HCT116 (cell line): ENCODE results near the gene ARFGAP1. TPM values are rescaled to one million over a fixed set of nuclear protein-coding genes. Genes with fewer than 3 reads are reported as not detected.

Experiments used
- ATAC-seq: fragments of 200-7000 bp; cut with Tn5 transposase; 2 replicates; pipeline ENCODE4 v1.9.1; 2020; ENCODE audit warnings: mild to moderate bottlenecking, moderate library complexity
- BruUV-seq: library from RNA; stranded (reverse); fragments of 400-500 nt; replicated peaks from 2 replicates; lab custom pipeline; 2021; lab: Mats Ljungman, UMichigan
- CTCF ChIA-PET: fragments of 300-600 bp; sonication (Branson Sonifier 250); formaldehyde crosslinking; loops from one replicate; lab custom pipeline; 2021; ENCODE audit warnings: antibody characterized with exemption; lab: Charles Lee
- POLR2A ChIA-PET: fragments of 300-600, 350-600 bp; sonication (Branson Sonifier 250); formaldehyde crosslinking; loops from one replicate; lab custom pipeline; 2021; ENCODE audit warnings: antibody characterized with exemption; lab: Charles Lee
- RAD21 ChIA-PET, 2 experiments: fragments of 300-600 bp; sonication (Branson Sonifier 250); formaldehyde crosslinking; loops; one replicate each; lab custom pipeline; 2023; ENCODE audit warnings: low total read pairs in 2 of 2; ENCODE audit not compliant: uncharacterized antibody in 2 of 2, unreplicated experiment in 2 of 2, low non-redundant PET in 1 of 2; lab: Charles Lee
- DNase-seq: peaks from one replicate; pipeline ENCODE4 v3.0.0-alpha.2; 2010; ENCODE audit warnings: low read depth, low spot score
- H2AFZ ChIP-seq: fragments of 200-600 bp; shearing (Covaris generic), sonication (generic); 2 replicates; pipeline ENCODE4 v1.6.1; 2017; ENCODE audit warnings: low read depth, mixed run types, mixed read lengths, antibody characterized with exemption, low read length; ENCODE audit not compliant: poor library complexity, severe bottlenecking
- H3K27ac ChIP-seq: 2 replicates; pipeline ENCODE4 v1.5.1; 2012; ENCODE audit warnings: low read depth, low read length
- H3K27me3 ChIP-seq: fragments of 200-600 bp; sonication (generic); 2 replicates; pipeline ENCODE4 v1.6.1; 2016; ENCODE audit warnings: mixed run types, low read length, mixed read lengths; ENCODE audit not compliant: insufficient read depth
- H3K36me3 ChIP-seq, 2 experiments: fragments of 200-500 bp in 1 of 2; fragments of 200-600 bp in 1 of 2; sonication (Bioruptor generic) in 1 of 2; sonication (generic) in 1 of 2; 2 replicates each; pipeline versions ENCODE4 v1.5.1 to v1.6.1; 2014 to 2016; ENCODE audit warnings: low read length in 2 of 2, inconsistent platforms in 1 of 2, mixed read lengths in 1 of 2, mixed run types in 1 of 2; ENCODE audit not compliant: insufficient read depth in 2 of 2, control insufficient read depth in 1 of 2
- H3K4me1 ChIP-seq, 2 experiments: fragments of 200-600 bp in 1 of 2; sonication (generic) in 1 of 2; 2 replicates each; pipeline versions ENCODE4 v1.5.1 to v1.6.1; 2012 to 2017; ENCODE audit warnings: low read length in 2 of 2, inconsistent platforms in 1 of 2, mild to moderate bottlenecking in 1 of 2, mixed read lengths in 1 of 2, mixed run types in 1 of 2, moderate library complexity in 1 of 2; ENCODE audit not compliant: insufficient read depth in 2 of 2, control insufficient read depth in 1 of 2
- H3K4me2 ChIP-seq: fragments of 200-600 bp; sonication (generic); 2 replicates; pipeline ENCODE4 v1.6.1; 2017; ENCODE audit warnings: mixed run types, low read length, mixed read lengths
- H3K4me3 ChIP-seq, 2 experiments: fragments of 200-600 bp in 1 of 2; sonication (generic) in 1 of 2; replicated peaks in 1 of 2; 2 replicates each; pipeline ENCODE4 v1.5.1; 2011 to 2016; ENCODE audit warnings: low read length in 2 of 2, control low read depth in 1 of 2, low read depth in 1 of 2, mild to moderate bottlenecking in 1 of 2, mixed read lengths in 1 of 2, mixed run types in 1 of 2
- H3K79me2 ChIP-seq: fragments of 200-600 bp; sonication (generic); 2 replicates; pipeline ENCODE4 v1.6.1; 2017; ENCODE audit warnings: mild to moderate bottlenecking, mixed run types, low read length, moderate library complexity, mixed read lengths; ENCODE audit not compliant: insufficient read depth
- H3K9ac ChIP-seq: fragments of 200-600 bp; sonication (generic); 2 replicates; pipeline ENCODE4 v1.6.1; 2016; ENCODE audit warnings: low read length, mixed read lengths
- H3K9me2 ChIP-seq: fragments of 200-600 bp; sonication (generic), shearing (Covaris generic); 2 replicates; pipeline ENCODE4 v1.6.1; 2017; ENCODE audit warnings: mixed run types, mild to moderate bottlenecking, moderate library complexity; ENCODE audit not compliant: insufficient read depth
- H3K9me3 ChIP-seq, 2 experiments: fragments of 200-500 bp in 1 of 2; fragments of 200-600 bp in 1 of 2; sonication (Bioruptor generic) in 1 of 2; sonication (generic) in 1 of 2; 2 replicates each; pipeline ENCODE4 v1.6.1; 2014 to 2017; ENCODE audit warnings: low read length in 2 of 2, mixed read lengths in 2 of 2, inconsistent platforms in 1 of 2, low read depth in 1 of 2, mild to moderate bottlenecking in 1 of 2, mixed run types in 1 of 2, moderate library complexity in 1 of 2; ENCODE audit not compliant: control insufficient read depth in 1 of 2, insufficient read depth in 1 of 2
- H4K20me1 ChIP-seq: fragments of 200-600 bp; sonication (generic), shearing (Covaris generic); 2 replicates; pipeline ENCODE4 v1.6.1; 2017; ENCODE audit warnings: mixed run types, mild to moderate bottlenecking, moderate library complexity; ENCODE audit not compliant: insufficient read depth
- CBX3 ChIP-seq: IDR thresholded peaks from 2 replicates; pipeline ENCODE4 v1.6.1; 2012; ENCODE audit warnings: low read depth
- EGR1 ChIP-seq: IDR thresholded peaks from 2 replicates; pipeline ENCODE4 v1.6.1; 2012; ENCODE audit warnings: low read depth
- FOSL1 ChIP-seq: IDR thresholded peaks from 2 replicates; pipeline ENCODE4 v1.6.1; 2012; ENCODE audit warnings: low read depth
- SIN3A ChIP-seq: IDR thresholded peaks from 2 replicates; pipeline ENCODE4 v1.6.1; 2012; ENCODE audit warnings: low read depth
- SRF ChIP-seq: IDR thresholded peaks from 2 replicates; pipeline ENCODE4 v1.6.1; 2012; ENCODE audit warnings: low read depth
- TCF7L2 ChIP-seq: IDR thresholded peaks from 2 replicates; pipeline ENCODE4 v1.7.0; 2011; ENCODE audit warnings: borderline replicate concordance, inconsistent platforms; ENCODE audit not compliant: insufficient read depth, insufficient read length; ENCODE audit errors: extremely low read depth
- ZFX ChIP-seq: fragments of 450-650 bp; IDR thresholded peaks from 2 replicates; pipeline ENCODE4 v1.6.1; 2017
- intact Hi-C: fragments of 100-400 bp; cut with micrococcal nuclease; formaldehyde crosslinking; loops from 2 replicates; pipeline ENCODE4 v1.10.0; 2022
- total RNA-seq: library from RNA; stranded (reverse); gene quantifications from one replicate; pipeline ENCODE4 v1.2.1, GENCODE V29; 2021; ENCODE audit not compliant: unreplicated experiment
- TF ChIP-seq, protein P1 (sequence below): IDR thresholded peaks from 2 replicates; pipeline ENCODE4 v1.6.1; 2012

The ARFGAP1 gene
- total RNA-seq, 1 experiment from 2014 or later = 94.4 TPM

DNA sequence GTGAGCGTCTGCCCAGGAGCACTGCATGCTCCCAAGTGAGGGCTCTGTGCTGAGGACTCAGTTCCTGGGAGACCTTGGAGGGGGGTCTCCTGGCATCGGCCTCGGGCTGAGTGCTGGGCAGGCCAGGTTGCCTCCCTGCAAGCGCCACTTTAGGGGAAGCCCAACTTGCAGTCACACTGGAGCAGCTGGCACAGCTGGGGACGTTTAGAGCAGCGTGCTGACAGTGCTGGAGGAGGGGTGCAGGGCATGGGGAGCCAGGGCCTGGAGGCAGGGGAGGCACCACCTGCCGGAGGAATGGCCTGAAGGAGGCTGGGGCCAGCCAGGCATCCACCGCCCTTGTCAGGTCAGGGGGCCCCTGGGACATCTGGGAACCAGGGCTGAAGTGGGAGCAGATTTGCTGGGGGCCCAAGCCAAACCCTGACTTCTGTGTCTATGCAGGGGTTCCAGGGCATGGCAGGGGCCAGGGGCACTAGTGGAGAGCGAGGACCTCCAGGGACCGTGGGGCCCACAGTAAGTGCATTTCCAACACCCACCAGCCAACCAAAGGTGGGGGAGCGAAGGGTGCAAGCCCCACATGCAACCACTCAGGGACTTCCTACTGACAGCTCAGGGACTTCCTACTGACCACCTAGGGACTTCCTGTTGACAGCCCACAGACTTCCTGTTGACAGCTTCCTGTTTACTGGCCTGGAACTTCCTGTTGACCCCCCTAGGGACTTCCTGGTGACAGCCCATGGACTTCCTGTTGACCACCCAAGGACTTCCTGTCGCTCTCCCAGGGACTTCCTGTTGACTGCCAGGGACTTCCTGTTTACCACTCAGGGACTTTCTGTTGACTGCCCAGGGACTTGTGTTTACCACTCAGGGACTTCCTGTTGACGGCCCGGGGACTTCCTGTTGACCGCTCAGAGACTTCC lies 54.0 kb downstream of the ARFGAP1 start:
- no TSS peak for BruUV-seq
- POLR2A ChIA-PET = no interaction called here

DNA sequence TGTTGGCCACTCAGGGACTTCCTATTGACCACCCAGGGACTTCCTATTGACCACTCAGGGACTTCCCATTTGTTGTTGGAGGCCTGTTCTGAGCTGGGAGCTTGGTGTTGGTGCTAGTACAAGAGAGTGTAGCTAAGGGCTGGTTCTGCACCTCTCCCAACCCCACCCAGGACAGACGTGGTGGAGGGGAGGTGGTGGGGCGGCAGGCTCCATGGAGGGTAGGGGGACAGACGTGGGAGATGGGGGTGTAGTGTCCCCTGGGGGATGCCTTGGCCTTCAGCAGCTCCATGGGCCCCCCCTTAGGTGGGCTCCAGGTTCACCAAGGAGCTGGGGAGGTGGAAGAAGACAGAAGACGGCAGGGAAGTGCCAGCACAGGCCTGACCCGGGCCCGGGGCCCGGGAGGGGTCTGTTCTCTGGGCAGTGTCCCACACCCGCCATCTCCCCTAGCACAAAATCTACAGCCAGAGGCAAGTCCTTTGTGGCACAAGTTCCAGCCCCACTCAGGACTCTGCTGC lies 54.7 kb downstream of the ARFGAP1 start:
- Histone ChIP-seq H3K4me3 (no peak overlapping the region), H3K4me1 (peaks cover 0 to 8% of the 10 kb centered on the region in 2 experiments; a peak in 2 of 4 replicates), H3K27me3 (no peaks in the 10 kb centered on the region), H3K36me3 (no peaks in the 10 kb centered on the region), H4K20me1 (no peaks in the 10 kb centered on the region), H3K79me2 (no peaks in the 10 kb centered on the region), H3K27ac (peak overlapping the region; percentile 57; the same call in 1 of the 2 replicates), H3K9ac (no peak overlapping the region), H3K4me2 (no peak overlapping the region), H3K9me2 (no peaks in the 10 kb centered on the region), H2AFZ (no peak overlapping the region), H3K9me3 (peaks cover 3 to 4% of the 10 kb centered on the region in 2 experiments; a peak in 1 of 4 replicates)
- peak; percentile 41 for ATAC-seq
- intact Hi-C loops = no loop called here
- CTCF ChIA-PET = interaction anchor here (0.5 kb wide), 1 partner anchor 40 kb away, joined by 6 read pairs; no protein-coding TSS in a partner anchor
- no peak for TF ChIP-seq TCF7L2
- TF ChIP-seq, protein P1, sequence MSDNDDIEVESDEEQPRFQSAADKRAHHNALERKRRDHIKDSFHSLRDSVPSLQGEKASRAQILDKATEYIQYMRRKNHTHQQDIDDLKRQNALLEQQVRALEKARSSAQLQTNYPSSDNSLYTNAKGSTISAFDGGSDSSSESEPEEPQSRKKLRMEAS = no peak
- no peak for TF ChIP-seq SRF
- no peak for DNase-seq
- POLR2A ChIA-PET = no interaction called here
- no TSS peak for BruUV-seq
- RAD21 ChIA-PET = interaction anchor here in 1 of 2 experiments (0.6 kb wide), 1 partner anchor 995 kb away, joined by 3 read pairs; no protein-coding TSS in a partner anchor

More for the DNA sequence above, 54.0 kb downstream of the ARFGAP1 start:
- peak overlapping the region; percentile 57; the same call in 1 of the 2 replicates for H3K27ac ChIP-seq
- no peak overlapping the region for H3K9ac ChIP-seq
- RAD21 ChIA-PET = no interaction called here
- no peak overlapping the region for H2AFZ ChIP-seq
- H3K9me2 ChIP-seq = no peaks in the 10 kb centered on the region
- ATAC-seq = peak; percentile 75
- H3K4me3 ChIP-seq = no peak overlapping the region
- CTCF ChIA-PET = interaction anchor here (0.5 kb wide), 1 partner anchor 41 kb away, joined by 6 read pairs; no protein-coding TSS in a partner anchor
- TF ChIP-seq FOSL1 (no peak), SIN3A (no peak), CBX3 (no peak), EGR1 (no peak), ZFX (no peak)
- no peaks in the 10 kb centered on the region for H3K27me3 ChIP-seq
- H3K36me3 ChIP-seq = no peaks in the 10 kb centered on the region
- H3K9me3 ChIP-seq = no peaks in the 10 kb centered on the region
- no peak for DNase-seq
- peaks cover 0 to 8% of the 10 kb centered on the region in 2 experiments; a peak in 2 of 4 replicates for H3K4me1 ChIP-seq
- no peaks in the 10 kb centered on the region for H3K79me2 ChIP-seq
- intact Hi-C loops = no loop called here
- H3K4me2 ChIP-seq = peak overlapping the region; percentile 28; the same call in 1 of the 2 replicates
- no peaks in the 10 kb centered on the region for H4K20me1 ChIP-seq
